HEK293 (cell line): Measurements from ENCODE around the gene MESD.

ENCODE experiments used
- ATF2 ChIP-seq: fragments of 450-650 bp; formaldehyde crosslinking; IDR thresholded peaks from 2 replicates; pipeline ENCODE4 v1.5.1; 2016; ENCODE audit warnings: missing biosample characterization, missing genetic modification characterization, low read depth
- CTCF ChIP-seq: fragments of 450-650 bp; formaldehyde crosslinking; IDR thresholded peaks from 2 replicates; pipeline ENCODE4 v1.5.1; 2016; ENCODE audit warnings: missing biosample characterization, missing genetic modification characterization
- MYNN ChIP-seq: fragments of 450-650 bp; formaldehyde crosslinking; IDR thresholded peaks from 2 replicates; pipeline ENCODE4 v1.5.1; 2016; ENCODE audit warnings: missing biosample characterization, missing genetic modification characterization, borderline replicate concordance
- PRDM6 ChIP-seq: fragments of 450-650 bp; formaldehyde crosslinking; IDR thresholded peaks from 2 replicates; pipeline ENCODE4 v1.5.1; 2017; ENCODE audit warnings: missing biosample characterization, missing genetic modification characterization
- ZBTB8A ChIP-seq: fragments of 450-650 bp; formaldehyde crosslinking; IDR thresholded peaks from 2 replicates; pipeline ENCODE4 v1.5.1; 2016; ENCODE audit warnings: missing biosample characterization, missing genetic modification characterization
- ZNF10 ChIP-seq: fragments of 450-650 bp; formaldehyde crosslinking; IDR thresholded peaks from 2 replicates; pipeline ENCODE4 v1.5.1; 2017; ENCODE audit warnings: missing biosample characterization, missing genetic modification characterization
- ZNF23 ChIP-seq: fragments of 450-650 bp; formaldehyde crosslinking; IDR thresholded peaks from 2 replicates; pipeline ENCODE4 v1.5.1; 2016; ENCODE audit warnings: missing biosample characterization, missing genetic modification characterization, borderline replicate concordance

- TF ChIP-seq MYNN = no peak
- no peak for TF ChIP-seq CTCF (tag by site-specific recombination)
- TF ChIP-seq ATF2 = no peak
- TF ChIP-seq ZNF10 (tag by site-specific recombination) = no peak
- TF ChIP-seq PRDM6 = no peak
- no peak for TF ChIP-seq ZBTB8A (tag by site-specific recombination)
- TF ChIP-seq ZNF23 = no peak
Observed at GRCh38 chr15:81030301-81030750, 40.7 kb upstream of the MESD start.
